Chondrocyte (in vitro differentiated cells): Measurements from ENCODE around the gene HIBADH. TPM values are rescaled to one million over a fixed set of nuclear protein-coding genes. Genes with fewer than 3 reads are reported as not detected.
"Not testable (repeated sequence)": the region's sequence is repeated elsewhere in the genome, so short reads cannot be mapped to it uniquely, and the experiment has no call there.

Experiments
- DNase-seq: peaks from one replicate; pipeline ENCODE4 v3.0.0; 2021; ENCODE audit warnings: mixed read lengths, low spot score
- H3K27ac Mint-ChIP-seq: one replicate; pipeline ENCODE4 v1.8.0; 2021; ENCODE audit warnings: mild to moderate bottlenecking, moderate library complexity, mixed read lengths; ENCODE audit not compliant: unreplicated experiment
- H3K27me3 Mint-ChIP-seq: 2 replicates; pipeline ENCODE4 v1.8.0; 2021; ENCODE audit warnings: low read depth, mixed read lengths
- H3K36me3 Mint-ChIP-seq: 2 replicates; pipeline ENCODE4 v1.8.0; 2021; ENCODE audit warnings: low read depth, mixed read lengths
- H3K4me1 Mint-ChIP-seq: 2 replicates; pipeline ENCODE4 v1.8.0; 2021; ENCODE audit warnings: low read depth, mild to moderate bottlenecking, mixed read lengths
- H3K4me3 Mint-ChIP-seq: one replicate; pipeline ENCODE4 v1.8.0; 2021; ENCODE audit warnings: mild to moderate bottlenecking, moderate library complexity, mixed read lengths; ENCODE audit not compliant: unreplicated experiment
- H3K9me3 Mint-ChIP-seq: 2 replicates; pipeline ENCODE4 v1.8.0; 2021; ENCODE audit warnings: low read depth, mixed read lengths
- total RNA-seq: library from RNA; stranded (reverse); gene quantifications from 3 replicates; pipeline ENCODE4 v1.2.1, GENCODE V29; 2021
- TF ChIP-seq, protein P1 (sequence below): fragments of 200-600 bp; sonication (generic); IDR thresholded peaks from 2 replicates; pipeline ENCODE4 v1.5.0; 2021; ENCODE audit warnings: antibody characterized with exemption, mild to moderate bottlenecking, moderate library complexity

Gene HIBADH
- total RNA-seq, 1 donor from 2014 or later, result 20.6 TPM

DNA sequence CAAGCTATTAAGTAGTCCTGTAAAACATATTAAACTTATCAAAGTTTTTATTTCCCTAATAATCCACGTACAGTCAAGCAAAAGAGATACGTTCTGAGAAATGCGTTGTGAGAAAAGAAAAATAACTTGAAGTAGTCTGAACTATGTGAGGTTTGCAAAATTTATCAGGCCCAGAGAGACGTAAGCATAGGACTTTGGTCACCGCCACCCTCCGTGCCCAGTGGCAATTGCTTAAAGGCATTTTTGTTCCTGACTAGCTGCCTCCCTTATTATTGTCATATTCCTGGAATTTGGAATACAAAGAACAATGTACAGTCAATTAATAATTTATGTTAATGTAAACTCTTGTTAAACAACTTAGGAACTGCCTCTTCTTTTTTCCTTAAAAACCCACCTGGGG, 22.8 kb downstream of the HIBADH start:
- Mint-ChIP-seq H3K36me3 (no peaks in the 10 kb centered on the region), H3K9me3 (no peaks in the 10 kb centered on the region), H3K4me3 (no peak overlapping the region), H3K4me1 (peaks cover 31% of the 10 kb centered on the region), H3K27ac (no peak overlapping the region), H3K27me3 (no peaks in the 10 kb centered on the region)
- TF ChIP-seq, protein P1, sequence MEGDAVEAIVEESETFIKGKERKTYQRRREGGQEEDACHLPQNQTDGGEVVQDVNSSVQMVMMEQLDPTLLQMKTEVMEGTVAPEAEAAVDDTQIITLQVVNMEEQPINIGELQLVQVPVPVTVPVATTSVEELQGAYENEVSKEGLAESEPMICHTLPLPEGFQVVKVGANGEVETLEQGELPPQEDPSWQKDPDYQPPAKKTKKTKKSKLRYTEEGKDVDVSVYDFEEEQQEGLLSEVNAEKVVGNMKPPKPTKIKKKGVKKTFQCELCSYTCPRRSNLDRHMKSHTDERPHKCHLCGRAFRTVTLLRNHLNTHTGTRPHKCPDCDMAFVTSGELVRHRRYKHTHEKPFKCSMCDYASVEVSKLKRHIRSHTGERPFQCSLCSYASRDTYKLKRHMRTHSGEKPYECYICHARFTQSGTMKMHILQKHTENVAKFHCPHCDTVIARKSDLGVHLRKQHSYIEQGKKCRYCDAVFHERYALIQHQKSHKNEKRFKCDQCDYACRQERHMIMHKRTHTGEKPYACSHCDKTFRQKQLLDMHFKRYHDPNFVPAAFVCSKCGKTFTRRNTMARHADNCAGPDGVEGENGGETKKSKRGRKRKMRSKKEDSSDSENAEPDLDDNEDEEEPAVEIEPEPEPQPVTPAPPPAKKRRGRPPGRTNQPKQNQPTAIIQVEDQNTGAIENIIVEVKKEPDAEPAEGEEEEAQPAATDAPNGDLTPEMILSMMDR, result no peak
- DNase-seq, result no peak

DNA sequence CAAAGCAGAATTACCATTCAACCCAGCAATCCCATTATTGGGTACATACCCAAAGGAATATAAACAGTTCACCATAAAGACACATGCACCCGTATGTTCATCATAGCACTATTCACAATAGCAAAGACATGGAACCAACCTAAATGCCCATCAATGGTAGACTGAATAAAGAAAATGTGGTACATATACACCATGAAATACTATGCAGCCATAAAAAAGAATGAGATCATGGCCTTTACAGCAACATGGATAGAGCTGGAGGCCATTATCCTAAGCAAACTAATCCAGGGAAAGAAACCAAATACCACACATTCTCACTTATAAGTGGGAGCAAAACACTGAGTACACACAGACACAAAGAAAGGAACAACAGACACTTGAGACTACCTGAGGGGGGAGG, 23.6 kb downstream of the HIBADH start:
- H3K36me3 Mint-ChIP-seq, DNase-seq, H3K27me3 Mint-ChIP-seq, H3K4me3 Mint-ChIP-seq, H3K27ac Mint-ChIP-seq, H3K9me3 Mint-ChIP-seq: not testable (repeated sequence)
- H3K4me1 Mint-ChIP-seq, result peaks cover 34% of the 10 kb centered on the region

DNA sequence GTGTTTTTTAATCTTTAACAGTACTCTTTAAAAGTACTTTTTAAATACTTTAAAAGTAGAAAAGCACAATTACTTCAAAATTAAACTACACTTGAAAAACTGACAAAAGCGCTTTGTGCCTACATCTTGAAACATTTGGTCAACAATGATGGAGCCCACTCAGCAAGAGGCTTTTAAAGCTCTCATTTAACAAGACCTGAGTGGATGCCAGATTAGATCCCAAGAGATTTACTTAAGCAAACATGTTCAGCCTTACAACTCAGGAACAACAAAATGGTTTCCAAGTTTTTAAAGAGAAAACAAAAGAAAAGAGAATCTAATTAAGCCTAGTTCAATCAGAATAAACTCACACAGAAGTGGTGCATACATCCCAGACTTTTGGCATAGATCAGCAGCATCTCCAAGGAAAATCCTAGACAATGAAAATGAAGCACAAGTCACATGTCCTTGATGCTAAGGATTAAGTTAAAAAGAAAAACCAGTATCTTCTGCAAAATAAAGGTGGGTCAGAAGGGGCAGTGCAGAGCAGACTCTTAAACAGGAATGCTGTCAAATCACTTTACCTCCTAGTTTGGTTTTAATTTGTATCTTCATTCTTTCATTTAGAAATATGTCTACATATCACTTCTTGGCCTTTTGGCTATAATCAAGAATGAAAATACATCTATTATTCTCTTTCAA, 26.2 kb downstream of the HIBADH start:
- H3K4me1 Mint-ChIP-seq, result peaks cover 21% of the 10 kb centered on the region
- H3K36me3 Mint-ChIP-seq, result peaks cover 1% of the 10 kb centered on the region
- no peaks in the 10 kb centered on the region for H3K9me3 Mint-ChIP-seq
- no peak for DNase-seq
- H3K27me3 Mint-ChIP-seq, result no peaks in the 10 kb centered on the region
- TF ChIP-seq, protein P1, result peak; percentile 27
- H3K4me3 Mint-ChIP-seq, result no peak overlapping the region
- no peak overlapping the region for H3K27ac Mint-ChIP-seq

DNA sequence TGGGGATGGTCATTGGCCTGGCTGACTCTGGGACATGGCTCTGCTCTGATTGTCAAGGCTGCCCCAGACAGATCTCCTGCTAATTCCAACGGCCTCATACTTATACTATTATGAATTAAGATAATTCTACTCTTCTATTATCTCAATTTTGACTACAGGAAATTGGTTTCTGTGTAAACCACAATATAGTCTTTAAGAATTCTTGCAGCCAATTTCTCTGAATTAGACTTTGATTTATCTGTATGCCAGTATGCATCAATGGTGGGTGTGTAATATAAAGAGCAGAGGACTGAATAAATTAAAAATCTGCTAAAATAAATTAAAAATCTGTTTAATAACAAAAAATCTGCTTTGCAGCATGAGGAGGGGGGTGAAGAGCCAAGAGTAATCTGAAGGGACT, 27.0 kb downstream of the HIBADH start:
- Mint-ChIP-seq H3K27ac (no peak overlapping the region), H3K4me1 (peaks cover 14% of the 10 kb centered on the region), H3K4me3 (no peak overlapping the region), H3K36me3 (peaks cover 1% of the 10 kb centered on the region), H3K9me3 (no peaks in the 10 kb centered on the region), H3K27me3 (no peaks in the 10 kb centered on the region)
- TF ChIP-seq, protein P1, result no peak
- DNase-seq, result no peak

DNA sequence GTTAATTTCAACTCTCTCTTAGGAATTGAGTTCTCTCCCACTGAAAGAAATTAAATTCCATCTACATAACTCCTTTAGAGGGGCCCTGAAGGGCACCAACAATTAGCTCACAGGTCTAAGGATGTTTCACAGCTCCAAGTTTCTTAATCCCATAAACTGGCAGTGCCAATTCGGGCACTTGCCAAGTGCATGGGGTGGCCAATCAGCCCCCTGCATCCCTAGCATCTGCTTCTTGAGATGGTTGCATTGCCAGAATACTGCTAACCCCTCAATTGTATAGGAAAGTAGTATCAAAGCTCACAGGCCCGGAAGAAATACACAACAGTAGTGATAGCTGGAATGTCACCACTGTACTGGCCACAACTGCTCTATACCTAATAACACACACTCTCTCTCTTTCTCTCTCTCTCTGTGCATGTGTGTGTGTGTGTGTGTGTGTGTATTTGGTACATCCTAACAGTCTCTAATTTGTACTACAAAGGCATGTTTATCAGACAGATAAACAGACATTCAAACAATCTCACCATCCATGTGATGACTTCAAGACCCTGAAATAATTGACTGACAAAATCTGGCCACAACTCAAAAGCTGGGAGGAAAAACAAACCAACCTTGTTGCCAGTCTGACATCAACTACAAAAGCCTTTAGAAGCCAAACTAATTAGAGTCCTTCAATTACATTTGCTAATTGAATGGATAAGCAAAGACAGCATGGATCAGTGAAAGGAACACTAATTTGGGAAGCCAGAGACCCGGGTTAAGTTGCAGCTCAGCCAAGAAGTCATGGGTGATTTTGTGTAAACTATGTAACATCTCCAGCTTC, 27.8 kb downstream of the HIBADH start:
- Mint-ChIP-seq H3K27ac (no peak overlapping the region), H3K36me3 (peaks cover 3% of the 10 kb centered on the region), H3K4me1 (peaks cover 12% of the 10 kb centered on the region), H3K9me3 (no peaks in the 10 kb centered on the region), H3K4me3 (no peak overlapping the region), H3K27me3 (no peaks in the 10 kb centered on the region)
- no peak for DNase-seq
- TF ChIP-seq, protein P1, result no peak
